ENCODE results near the gene XXYLT1.
A peak's percentile ranks its signal among the peaks of the same experiment; 100 is the strongest.
"Not testable (repeated sequence)": the region's sequence is repeated elsewhere in the genome, so short reads cannot be mapped to it uniquely, and the experiment has no call there.

Gene XXYLT1, protein sequence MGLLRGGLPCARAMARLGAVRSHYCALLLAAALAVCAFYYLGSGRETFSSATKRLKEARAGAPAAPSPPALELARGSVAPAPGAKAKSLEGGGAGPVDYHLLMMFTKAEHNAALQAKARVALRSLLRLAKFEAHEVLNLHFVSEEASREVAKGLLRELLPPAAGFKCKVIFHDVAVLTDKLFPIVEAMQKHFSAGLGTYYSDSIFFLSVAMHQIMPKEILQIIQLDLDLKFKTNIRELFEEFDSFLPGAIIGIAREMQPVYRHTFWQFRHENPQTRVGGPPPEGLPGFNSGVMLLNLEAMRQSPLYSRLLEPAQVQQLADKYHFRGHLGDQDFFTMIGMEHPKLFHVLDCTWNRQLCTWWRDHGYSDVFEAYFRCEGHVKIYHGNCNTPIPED

DNA sequence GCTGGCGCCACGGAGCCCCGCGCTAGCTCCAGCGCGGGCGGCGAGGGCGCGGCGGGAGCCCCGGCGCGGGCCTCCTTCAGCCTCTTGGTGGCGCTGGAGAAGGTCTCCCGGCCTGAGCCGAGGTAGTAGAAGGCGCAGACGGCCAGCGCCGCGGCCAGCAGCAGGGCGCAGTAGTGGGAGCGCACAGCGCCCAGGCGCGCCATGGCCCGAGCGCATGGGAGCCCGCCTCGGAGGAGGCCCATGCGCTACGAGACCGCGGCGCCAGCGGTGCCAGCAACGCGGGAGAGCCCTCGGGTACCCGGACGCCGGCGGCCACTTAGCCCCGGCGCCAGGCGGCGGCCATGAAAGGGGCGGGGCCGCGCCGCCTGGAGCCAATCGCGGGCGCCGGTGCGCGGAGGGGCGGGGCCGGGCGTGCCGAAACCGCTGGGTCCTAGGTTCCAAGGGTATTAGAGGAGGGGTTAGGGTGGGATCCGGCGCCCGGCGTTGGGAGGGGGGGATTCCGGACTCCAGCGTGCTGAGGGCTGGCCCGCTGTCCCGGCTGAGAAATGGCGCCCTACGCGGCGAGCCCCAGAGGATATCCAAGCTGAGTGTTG is at the start of gene XXYLT1:
TSS of gene XXYLT1 (minus strand) at position 343 of the 593 bp plus-strand sequence. CDS start at position 242, 101 bp downstream.
- peak; percentile 96 for DNase-seq

DNA sequence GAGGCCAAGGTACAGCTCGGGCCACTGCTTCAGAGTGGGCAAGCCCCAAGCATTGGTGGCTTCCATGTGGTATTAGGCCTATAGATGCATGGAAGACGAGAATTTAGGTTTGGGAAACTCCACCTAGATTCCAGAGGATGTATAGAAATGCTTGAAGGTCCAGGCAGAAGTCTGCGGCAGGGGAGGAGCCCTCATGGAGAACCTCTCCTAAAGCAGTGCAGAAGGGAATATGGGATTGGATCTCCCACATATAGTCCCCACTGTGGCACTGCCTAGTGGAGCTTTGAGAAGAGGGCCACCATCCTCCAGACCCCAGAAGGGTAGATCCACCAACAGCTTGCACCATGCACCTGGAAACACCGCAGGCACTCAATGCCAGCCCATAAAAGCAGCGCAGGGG is 48.1 kb upstream of the XXYLT1 start:
- DNase-seq: no peak

DNA sequence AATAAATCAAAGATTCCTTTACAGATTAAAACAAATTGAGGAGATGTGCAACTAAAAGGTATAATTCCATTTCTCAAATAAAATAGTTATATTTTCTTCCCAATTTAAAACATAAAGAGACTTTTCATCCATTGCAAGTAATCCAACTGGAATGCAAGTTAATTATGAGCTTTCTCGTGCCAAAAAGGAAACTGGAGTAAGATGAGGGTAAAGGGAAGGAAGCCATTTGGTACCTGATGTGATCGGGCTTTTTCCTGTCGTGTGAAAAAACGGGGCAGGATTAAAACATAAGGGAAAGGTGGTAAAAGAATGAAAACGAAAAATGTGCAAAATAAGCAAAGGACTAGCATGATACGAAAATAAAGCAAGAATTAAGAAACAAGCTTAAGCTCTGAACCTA is 41.8 kb upstream of the XXYLT1 start:
- DNase-seq: no peak

DNA sequence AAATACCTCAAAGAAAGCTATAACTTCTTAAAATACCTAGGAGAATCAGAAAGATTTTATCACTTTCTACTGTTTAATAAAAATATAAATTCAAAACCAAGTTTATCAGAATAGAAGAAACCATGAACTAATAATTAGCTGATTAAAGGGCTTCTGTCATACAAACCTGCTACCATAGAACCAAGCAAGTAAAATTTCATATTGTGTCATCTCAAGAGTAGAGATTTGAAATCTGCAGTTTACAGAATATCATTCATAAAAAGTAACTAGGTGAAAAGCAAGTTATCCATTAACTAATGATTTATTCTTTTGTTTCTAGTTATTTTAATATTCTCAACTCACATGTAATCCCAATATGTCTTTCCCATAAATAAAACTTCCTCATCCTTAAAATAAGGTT is 36.8 kb upstream of the XXYLT1 start:
- DNase-seq: no peak

DNA sequence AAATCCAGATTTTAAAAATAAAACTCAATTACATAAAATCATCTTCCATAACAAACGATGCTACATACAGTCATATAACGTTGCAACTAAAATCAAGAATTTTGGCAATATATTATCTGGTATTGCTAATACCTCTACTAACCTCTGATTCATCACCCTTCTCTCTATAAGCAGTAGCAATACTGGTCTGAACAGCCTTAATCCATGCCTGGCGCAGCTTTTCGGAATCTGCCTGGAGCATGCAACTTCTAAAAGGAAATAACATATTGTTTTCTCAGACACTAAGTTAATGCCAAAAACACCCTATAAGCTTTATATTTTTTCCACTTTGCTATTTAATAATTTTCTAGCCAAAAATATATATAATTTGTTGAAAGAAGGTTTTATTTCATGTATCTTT is 35.4 kb upstream of the XXYLT1 start:
- no peak for DNase-seq

DNA sequence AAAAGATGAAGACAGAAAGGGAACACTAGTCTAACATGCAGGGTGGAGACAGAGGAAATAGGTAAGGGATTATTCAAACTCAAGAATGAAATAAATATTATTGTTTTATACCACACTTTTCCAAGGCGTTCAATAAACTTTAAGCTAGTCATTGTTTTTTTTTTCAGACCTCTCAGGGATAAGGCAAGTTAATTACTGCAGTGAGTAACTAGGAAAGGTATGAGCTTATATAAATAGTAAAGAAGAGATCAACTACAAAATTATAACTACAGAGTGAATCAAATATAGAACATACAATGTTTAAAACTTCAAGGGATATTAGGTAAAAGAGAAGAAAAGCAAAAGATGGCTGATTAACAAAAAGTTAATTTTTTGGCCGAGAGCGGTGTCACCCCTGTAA is 31.5 kb upstream of the XXYLT1 start:
- DNase-seq: no peak

DNA sequence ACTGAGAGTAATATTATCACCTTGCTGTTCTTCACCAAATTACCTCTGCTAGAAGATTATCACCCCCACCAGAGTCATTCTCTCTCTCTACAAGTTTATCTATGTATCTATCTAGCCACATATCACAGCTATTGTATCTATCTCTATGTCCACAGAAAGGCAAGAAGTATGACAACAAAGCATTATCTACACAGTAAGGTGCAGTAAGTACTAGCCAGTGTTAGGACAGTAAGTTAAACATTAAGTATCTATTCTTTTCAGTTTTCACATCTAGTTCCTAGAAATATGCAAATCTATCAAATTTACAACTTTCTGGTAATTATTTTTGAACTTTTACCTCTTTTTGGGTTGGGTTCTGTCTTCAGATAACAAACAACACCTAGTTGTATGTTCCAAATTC is 26.5 kb upstream of the XXYLT1 start:
- no peak for DNase-seq

DNA sequence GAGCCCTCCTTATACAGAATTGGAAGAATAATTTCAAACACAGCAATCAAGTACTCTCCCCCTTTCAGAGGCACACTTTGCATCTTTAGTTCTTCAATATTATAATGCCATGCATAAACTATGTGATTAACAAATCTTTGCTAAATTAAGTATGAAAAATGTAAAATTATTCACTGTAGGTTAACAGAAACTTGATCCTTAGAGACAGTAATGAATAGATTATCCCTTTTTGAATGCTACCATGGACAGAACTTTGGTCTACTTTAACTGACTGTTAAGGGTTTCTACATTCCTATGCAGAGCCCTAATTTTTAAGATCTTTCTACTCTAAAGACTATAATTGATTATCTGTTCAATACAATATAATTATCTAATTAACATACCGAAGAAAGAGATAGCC is 25.7 kb upstream of the XXYLT1 start:
- DNase-seq: no peak

DNA sequence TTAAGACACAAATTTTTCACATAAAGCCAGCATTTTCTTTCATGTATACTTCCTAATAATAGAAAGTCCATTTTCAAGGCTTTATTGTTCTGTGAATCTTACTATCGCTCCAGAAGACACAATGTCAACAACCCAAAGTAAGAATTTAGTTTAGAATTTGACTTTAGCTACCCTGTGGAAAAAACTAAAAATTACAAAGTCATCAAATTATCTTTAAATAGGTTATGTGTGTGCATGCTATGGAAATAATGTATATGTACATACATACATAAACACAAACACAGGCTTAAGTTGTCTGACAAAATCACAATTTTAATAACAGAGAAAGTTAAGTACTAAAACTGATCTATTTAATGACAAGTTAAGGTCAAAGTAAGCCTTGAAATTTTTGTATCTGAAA is 20.2 kb upstream of the XXYLT1 start:
- DNase-seq: no peak

DNA sequence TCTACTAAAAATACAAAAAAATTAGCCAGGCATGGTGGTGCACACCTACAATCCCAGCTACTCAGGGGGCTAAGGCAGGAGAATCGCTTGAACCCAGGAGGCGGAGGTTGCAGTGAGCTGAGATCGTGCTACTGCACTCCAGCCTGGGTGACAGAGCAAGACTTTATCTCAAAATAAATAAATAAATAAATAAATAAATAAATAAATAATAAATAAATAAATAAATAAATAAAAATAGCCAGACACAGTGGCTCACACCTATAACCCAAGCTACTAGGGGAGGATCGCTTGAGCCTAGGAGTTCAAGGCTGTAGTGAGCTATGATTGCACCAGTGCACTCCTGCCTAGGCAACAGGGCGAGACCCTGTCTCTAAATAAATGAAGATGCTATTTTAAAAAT is 19.7 kb upstream of the XXYLT1 start:
- DNase-seq: not testable (repeated sequence)

DNA sequence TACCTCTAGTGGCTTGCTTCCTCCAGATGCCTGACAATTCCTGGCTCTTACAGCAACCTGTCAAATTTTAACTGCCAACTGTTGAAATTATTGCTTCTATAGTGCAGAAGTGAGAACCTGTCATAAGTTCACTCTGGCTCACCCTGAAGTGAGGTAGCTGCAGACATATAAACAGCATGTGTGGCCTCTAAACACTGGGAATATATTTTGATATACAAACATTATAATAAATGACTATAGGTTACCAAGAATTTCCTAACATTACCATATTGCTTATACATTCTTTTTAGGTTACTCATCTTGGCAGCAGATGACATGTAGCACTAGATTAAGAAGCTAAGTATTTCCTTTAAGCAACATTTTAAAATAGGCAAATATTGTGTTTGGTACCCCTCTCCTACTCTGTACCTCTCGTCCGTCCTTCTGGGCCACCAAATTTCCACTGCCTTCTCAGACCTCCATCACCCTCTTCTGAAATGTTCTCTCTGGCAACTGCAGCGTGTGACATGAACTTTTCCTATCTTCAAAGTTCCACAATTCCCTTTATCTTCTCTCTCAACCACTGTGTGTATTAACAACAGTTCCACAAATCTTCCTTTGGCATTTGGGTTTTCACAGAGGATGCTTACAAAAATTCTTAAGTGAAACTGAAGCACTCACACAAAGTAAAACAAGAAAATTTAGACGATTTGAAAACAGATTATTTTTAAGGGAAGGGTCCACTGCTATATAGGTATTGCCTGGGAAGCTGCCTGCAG is 15.3 kb upstream of the XXYLT1 start:
- no peak for DNase-seq

DNA sequence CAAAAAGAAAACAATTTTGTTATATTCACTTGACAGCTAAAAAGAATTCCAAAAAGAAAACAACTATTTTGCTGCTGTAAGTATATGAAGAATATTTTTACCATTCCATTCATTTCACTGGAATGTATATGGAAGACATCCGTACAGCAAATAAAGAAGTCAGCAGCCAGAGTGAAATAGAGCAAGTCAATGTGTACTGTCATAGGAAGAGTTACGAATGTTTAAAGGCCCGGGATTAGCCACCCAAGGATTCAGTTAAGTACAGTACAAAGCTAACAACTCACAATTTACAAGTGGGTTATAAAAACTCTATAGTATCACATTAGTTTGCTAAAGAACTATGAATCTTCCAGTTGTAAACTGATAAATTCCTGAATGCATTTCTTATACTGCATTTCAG is 14.4 kb upstream of the XXYLT1 start:
- DNase-seq: no peak

DNA sequence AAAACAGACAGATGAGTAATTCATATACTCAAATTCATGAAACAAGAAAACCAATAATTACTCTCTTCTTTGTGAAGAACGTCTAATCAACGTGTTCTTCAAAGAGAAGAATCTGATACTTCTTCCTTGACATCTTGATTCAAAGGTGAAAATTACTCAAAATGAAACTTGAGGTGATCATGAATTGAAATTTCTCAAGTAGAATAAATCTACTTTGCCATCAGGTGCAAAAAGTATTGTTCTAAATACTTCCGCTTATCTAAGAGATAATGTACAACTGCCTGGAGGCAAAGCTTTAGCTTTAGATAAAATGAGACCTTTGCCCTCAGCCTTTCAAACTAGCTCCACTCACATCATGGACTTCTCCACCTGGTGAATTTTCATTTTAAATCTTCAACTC is 13.9 kb upstream of the XXYLT1 start:
- DNase-seq: no peak

DNA sequence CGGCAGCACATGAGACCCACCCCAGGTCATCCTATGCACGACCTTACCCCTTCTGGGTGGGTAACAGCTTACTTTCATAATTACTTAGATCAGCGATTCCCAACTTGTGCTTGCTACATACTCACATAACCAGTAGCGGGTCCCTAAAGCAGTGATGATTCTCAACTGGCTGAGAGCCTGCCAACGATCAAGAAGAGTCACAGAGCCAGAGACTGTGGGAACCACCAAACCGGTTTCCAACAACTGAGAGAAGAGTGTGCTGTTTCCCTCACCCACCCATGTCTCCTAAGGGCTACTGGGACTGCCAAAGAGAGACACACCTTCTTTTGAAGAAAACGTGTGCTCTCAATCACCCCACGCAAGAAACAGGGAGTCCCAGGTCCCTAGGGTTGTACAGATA is 12.0 kb upstream of the XXYLT1 start:
- DNase-seq: no peak

DNA sequence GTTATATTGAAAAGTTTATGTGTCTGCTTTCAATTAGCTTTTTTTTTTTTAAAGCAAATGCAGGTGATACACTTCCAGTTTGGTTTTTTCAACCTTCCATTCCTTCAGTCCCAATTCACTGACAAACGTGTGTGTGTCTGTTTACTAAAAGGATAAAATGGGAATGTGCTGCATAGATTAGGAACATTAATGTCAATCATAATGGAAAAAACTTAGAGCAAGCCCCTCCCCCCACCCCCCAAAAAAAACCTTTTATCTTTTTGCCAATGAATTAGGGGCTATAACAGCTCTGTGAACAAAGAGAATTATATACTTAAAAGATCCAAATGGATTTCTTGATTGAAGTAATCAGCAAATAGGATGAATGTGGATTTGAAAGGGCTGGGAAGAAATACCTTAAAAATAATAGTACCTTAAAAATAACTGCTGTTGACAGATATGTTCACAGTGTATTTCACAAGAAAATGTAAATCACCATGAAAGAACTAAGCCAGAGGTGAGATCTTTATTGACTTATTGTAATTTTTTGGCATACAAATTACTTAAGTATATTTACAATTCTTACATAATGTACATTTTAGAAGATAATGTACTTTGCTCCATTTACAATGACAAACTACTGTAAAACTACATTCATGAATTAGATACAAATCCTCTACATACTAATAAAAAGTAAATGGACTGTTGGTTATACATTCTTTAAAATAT is 3.5 kb upstream of the XXYLT1 start:
- no peak for DNase-seq

DNA sequence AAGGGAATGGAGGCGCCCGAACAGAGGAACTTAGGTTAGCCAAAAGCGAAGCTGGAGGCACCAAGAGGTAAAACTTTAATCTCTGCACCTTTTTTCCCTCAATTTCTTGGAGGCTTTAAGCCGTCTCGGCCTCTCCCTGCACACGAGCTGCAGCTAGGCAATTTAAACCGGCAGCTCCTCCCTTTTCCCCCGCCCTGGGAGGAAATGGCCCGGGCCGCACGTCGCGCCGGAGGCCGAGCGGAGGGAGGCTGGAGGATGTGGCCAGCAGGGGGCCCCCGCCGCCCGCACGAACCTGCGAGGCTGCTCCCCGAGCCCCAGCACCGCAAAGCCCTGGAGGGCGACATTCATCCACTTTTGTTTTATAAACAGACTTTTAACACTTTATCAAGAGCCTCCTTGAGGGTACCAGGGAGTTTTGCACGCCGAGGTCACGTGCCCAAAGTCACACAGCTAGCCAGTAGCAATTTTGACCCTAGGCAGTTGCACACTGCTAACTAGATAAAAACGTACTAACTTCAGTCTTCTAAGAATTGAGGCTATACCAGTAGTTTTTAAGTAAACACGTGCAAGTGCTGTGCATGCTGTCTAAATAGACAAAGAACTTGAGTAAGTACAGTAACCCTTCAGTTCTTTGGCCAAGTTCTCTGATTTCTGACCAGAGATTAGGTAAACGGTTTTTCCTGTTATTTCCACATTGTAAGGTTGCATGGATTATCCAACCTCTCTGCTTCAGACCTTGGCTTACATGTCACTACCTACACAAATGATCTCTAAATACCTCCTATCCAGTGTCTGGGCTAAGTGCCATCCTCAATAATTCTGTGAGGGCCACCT is 668 bp upstream of the XXYLT1 start:
- DNase-seq: peak; percentile 97

DNA sequence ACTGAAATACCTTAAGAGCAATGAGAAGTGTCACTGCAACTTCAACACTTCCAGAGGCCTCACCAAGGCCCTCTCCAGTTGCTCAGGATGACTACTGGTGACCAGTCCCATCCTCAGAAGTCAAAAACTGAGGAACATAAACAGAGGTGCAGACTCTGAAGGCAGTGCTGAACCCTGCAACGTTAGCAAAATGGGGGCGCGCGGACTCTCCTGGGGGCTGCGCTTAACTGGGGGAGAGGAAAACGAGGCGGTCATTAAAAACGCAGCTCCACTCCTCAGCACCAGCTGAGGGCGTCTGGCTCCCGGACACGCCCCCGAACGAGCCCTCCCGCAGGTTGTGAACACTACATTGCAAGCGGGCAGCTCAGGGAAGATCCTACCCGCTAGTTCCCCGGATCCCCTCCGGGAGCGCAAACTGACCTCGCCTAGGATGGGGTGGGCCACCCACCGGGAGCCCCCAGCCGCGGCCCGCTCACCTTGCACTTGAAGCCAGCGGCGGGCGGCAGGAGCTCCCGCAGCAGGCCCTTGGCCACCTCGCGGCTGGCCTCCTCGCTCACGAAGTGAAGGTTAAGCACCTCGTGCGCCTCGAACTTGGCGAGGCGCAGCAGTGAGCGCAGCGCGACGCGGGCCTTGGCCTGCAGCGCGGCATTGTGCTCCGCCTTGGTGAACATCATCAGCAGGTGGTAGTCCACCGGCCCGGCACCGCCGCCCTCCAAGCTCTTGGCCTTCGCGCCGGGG is 711 bp downstream of the XXYLT1 start:
- DNase-seq: peak; percentile 65

DNA sequence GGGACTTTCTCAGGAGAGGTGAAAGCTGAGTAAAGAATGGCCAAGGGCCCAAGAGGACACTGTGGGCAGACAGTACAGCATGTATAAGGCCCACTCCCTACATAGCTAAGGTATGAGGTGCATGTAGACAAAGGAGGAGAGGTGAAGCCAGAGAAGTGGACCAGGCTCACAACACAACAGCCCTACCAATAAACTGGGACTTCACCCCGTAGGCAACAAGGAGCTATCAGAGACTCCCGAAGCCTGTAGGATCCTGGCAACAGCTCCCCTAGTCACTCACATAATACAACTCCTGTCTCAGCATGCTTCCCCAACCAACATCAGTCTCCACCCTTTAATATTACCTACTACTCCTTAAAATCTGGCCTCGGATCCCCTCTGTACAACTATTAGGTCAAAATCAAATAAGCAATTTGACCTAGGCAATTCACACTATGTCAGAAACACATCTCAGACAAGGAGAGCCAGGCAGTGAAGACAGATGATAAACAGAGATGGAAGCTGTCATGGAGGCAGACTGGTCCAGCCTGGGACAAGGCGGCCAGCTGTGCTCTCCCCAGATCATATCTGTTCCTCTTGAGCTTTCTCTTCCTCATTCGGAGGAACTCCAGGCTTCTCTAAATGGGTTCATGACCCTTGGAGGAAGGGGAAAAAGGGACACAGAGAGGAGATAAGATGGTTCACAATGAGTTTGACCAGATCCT is 1.4 kb downstream of the XXYLT1 start:
- no peak for DNase-seq

DNA sequence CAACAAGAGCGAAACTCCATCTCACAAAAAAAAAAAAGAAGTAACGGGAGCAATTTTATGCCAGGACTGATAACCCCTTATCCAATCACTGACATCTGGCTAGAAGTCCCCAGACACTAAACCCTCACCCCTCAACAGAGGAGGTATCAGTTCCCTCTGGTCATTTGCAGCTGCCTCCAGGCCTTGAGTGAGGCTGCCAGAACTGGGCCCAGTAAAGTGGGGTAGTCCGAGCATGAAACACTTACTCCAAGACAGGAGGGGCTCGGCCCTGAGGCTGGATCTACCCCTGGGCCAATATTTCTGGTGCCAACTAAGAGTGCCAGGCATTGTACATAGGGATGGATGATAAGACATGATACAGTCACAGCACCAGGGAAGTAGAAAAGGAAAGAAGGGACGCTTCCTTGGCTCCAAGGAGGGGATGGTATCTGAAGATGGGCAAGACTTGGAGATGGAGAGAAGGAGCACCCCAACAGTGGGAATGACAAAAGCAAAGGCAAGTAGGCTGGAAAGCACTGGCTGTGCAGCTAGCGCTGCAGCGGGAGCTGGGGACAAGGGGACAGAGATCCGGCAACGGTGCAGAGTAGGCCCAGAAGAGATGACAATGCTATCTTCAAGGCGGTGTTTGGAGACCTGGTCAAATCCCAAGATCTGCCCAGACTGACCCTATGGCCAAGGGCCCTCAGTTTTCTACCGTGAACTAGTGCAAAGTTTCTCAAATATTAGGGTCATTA is 2.2 kb downstream of the XXYLT1 start:
- DNase-seq: no peak

DNA sequence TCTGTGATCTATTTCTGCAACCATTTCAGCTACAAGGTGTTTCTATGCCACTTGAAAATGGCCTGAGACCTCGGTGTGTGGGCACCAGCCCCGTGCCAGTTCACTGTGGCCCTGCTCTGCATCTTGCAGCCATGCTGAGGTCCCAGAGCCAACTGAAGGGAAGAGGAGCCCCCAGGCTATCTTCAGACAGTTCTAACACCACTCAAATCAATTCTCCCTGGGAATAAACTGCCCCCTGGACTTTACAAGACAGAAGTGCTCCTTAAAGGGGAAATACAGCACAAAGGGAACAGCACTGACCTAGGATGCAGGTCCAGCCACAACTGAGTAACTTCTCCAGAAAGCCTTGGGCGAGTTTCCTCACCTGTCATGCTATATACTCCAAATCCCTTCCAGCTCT is 3.9 kb downstream of the XXYLT1 start:
- no peak for DNase-seq
